Astrocyte (in vitro differentiated cells and primary cell): ENCODE data around the gene FHIT.

Experiments used
- EZH2 ChIP-seq: IDR thresholded peaks from 2 replicates; pipeline ENCODE4 v1.6.1; 2012; ENCODE audit warnings: mild to moderate bottlenecking, low read length, inconsistent platforms; ENCODE audit not compliant: insufficient read depth
- TF ChIP-seq, protein P1 (sequence below): IDR thresholded peaks from 2 replicates; pipeline ENCODE4 v1.5.1; 2011; ENCODE audit warnings: low read depth, mild to moderate bottlenecking, inconsistent platforms, low read length, moderate library complexity; ENCODE audit not compliant: insufficient read depth

DNA sequence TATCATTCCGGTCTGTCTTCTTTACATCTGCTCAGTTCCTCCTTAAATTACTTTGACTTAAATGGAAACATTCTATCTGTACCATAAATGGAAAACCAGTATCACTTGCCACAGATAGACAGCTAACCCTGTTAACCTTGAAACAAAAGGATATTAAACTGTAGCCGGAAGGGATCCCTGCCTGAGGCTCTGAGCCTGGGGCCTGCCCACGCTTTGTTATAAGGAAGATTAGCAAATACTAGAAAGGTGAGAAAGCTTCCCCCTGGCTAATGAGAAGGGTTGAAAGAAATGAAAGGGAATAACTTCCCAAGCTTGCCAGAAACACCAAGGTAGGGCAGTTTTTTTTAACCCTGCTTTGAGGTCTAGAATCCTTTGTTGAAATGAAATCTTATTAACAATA, 927.6 kb downstream of the FHIT start:
- TF ChIP-seq, protein P1, sequence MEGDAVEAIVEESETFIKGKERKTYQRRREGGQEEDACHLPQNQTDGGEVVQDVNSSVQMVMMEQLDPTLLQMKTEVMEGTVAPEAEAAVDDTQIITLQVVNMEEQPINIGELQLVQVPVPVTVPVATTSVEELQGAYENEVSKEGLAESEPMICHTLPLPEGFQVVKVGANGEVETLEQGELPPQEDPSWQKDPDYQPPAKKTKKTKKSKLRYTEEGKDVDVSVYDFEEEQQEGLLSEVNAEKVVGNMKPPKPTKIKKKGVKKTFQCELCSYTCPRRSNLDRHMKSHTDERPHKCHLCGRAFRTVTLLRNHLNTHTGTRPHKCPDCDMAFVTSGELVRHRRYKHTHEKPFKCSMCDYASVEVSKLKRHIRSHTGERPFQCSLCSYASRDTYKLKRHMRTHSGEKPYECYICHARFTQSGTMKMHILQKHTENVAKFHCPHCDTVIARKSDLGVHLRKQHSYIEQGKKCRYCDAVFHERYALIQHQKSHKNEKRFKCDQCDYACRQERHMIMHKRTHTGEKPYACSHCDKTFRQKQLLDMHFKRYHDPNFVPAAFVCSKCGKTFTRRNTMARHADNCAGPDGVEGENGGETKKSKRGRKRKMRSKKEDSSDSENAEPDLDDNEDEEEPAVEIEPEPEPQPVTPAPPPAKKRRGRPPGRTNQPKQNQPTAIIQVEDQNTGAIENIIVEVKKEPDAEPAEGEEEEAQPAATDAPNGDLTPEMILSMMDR = no peak
- TF ChIP-seq EZH2 = no peak
